Right atrium auricular region (tissue), 2 donors: ENCODE data around the gene NCOR1. TPM values are rescaled to one million over a fixed set of nuclear protein-coding genes. Genes with fewer than 3 reads are reported as not detected.
"Not testable (repeated sequence)": the region's sequence is repeated elsewhere in the genome, so short reads cannot be mapped to it uniquely, and the experiment has no call there.

Experiments
- DNase-seq: peaks from one replicate; pipeline ENCODE4 v3.0.0-alpha.2; 2019; ENCODE audit warnings: low spot score
- H3K27ac ChIP-seq, 2 donors: fragments of 200-600 bp; sonication (generic); 1 replicate in 1 of 2; 2 replicates in 1 of 2; pipeline ENCODE4 v1.5.1; 2016 to 2019
- H3K27me3 ChIP-seq, 2 donors: fragments of 200-600 bp; sonication (generic); one replicate each; pipeline versions ENCODE4 v1.5.1 to v1.6.0; 2017 to 2019
- H3K36me3 ChIP-seq: fragments of 200-600 bp; sonication (generic); one replicate; pipeline ENCODE4 v1.5.1; 2016
- H3K4me1 ChIP-seq, 2 donors: fragments of 200-600 bp; sonication (generic); one replicate each; pipeline versions ENCODE4 v1.5.1 to v1.6.0; 2017 to 2019
- H3K4me3 ChIP-seq, 2 donors: fragments of 200-600 bp; sonication (generic); 1 replicate in 1 of 2; 2 replicates in 1 of 2; pipeline ENCODE4 v1.5.1; 2017 to 2019; ENCODE audit warnings: mild to moderate bottlenecking in 1 of 2, moderate library complexity in 1 of 2
- H3K9me3 ChIP-seq, 2 donors: fragments of 200-600 bp; sonication (generic); one replicate each; pipeline ENCODE4 v1.5.1; 2019
- CTCF ChIP-seq, 2 donors: fragments of 200-600 bp; sonication (generic); IDR thresholded peaks; one replicate each; pipeline ENCODE4 v1.5.1; 2019; ENCODE audit warnings: antibody characterized with exemption in 2 of 2
- total RNA-seq, 2 donors: library from RNA; depleted of rRNA; stranded (reverse); fragments of >200 nt; gene quantifications; one replicate each; pipeline ENCODE4 v1.1.0, GENCODE V29; 2016

NCOR1 gene
- total RNA-seq, 2 donors from 2014 or later: 79.7 to 84.3 TPM

GRCh38 chr17:16222406-16222805, 7.1 kb upstream of the NCOR1 start:
- Histone ChIP-seq H3K27ac (no peak overlapping the region), H3K27me3 (no peaks in the 10 kb centered on the region), H3K4me1 (peaks cover 0 to 6% of the 10 kb centered on the region in 2 donors), H3K4me3 (no peak overlapping the region), H3K36me3 (no peaks in the 10 kb centered on the region), H3K9me3 (no peaks in the 10 kb centered on the region)
- no peak for DNase-seq
- TF ChIP-seq CTCF (IDR thresholded peaks at IDR 0.05): no peak

- Histone ChIP-seq H3K27ac (peak within 1 kb of the TSS; percentile 95), H3K4me1 (peaks cover 0 to 31% of the 10 kb centered on the region in 2 donors), H3K27me3 (no peaks in the 10 kb centered on the region), H3K36me3 (no peaks in the 10 kb centered on the region), H3K4me3 (peak within 1 kb of the TSS; percentile 73 to 93), H3K9me3 (no peaks in the 10 kb centered on the region)
- peak; percentile 92 for DNase-seq
- no peak for TF ChIP-seq CTCF (IDR thresholded peaks at IDR 0.05)
Measured at GRCh38 chr17:16217002-16217635, 1.8 kb upstream of the NCOR1 start, which contains the start of gene PIGL. TSS of gene PIGL (plus strand) at chr17:16217210. CDS start at chr17:16217227, 17 bp downstream.

GRCh38 chr17:16216341-16217001, 1.1 kb upstream of the NCOR1 start:
- not testable (repeated sequence) for H3K36me3 ChIP-seq, H3K27me3 ChIP-seq, DNase-seq, H3K9me3 ChIP-seq
- H3K27ac ChIP-seq: peak overlapping the region; percentile 95
- H3K4me1 ChIP-seq: peaks cover 0 to 31% of the 10 kb centered on the region in 2 donors
- H3K4me3 ChIP-seq: peak overlapping the region; percentile 73 to 93

- H3K4me3 ChIP-seq: peak overlapping the region; percentile 73 to 93
- H3K27ac ChIP-seq: peak overlapping the region; percentile 95
- no peaks in the 10 kb centered on the region for H3K9me3 ChIP-seq
- H3K4me1 ChIP-seq: peaks cover 0 to 31% of the 10 kb centered on the region in 2 donors
- no peak for TF ChIP-seq CTCF (IDR thresholded peaks at IDR 0.05)
- H3K36me3 ChIP-seq: no peaks in the 10 kb centered on the region
- DNase-seq: no peak
- H3K27me3 ChIP-seq: no peaks in the 10 kb centered on the region
Measured at GRCh38 chr17:16215965-16216316, 607 bp upstream of the NCOR1 start.

- Histone ChIP-seq H3K4me1 (peaks cover 0 to 31% of the 10 kb centered on the region in 2 donors), H3K9me3 (no peaks in the 10 kb centered on the region), H3K4me3 (peak overlapping the region; percentile 73 to 93), H3K27me3 (no peaks in the 10 kb centered on the region), H3K27ac (peak overlapping the region; percentile 95), H3K36me3 (no peaks in the 10 kb centered on the region)
- DNase-seq: no peak
- no peak for TF ChIP-seq CTCF (IDR thresholded peaks at IDR 0.05)
Measured at GRCh38 chr17:16215002-16215272, 397 bp downstream of the NCOR1 start.

- peaks cover 0 to 31% of the 10 kb centered on the region in 2 donors for H3K4me1 ChIP-seq
- no peak for TF ChIP-seq CTCF (IDR thresholded peaks at IDR 0.05)
- H3K4me3 ChIP-seq: peak overlapping the region; percentile 73 to 93
- H3K27ac ChIP-seq: peak overlapping the region; percentile 95
- H3K9me3 ChIP-seq: no peaks in the 10 kb centered on the region
- no peaks in the 10 kb centered on the region for H3K36me3 ChIP-seq
- no peaks in the 10 kb centered on the region for H3K27me3 ChIP-seq
- DNase-seq: no peak
Measured at GRCh38 chr17:16214190-16215001, 938 bp downstream of the NCOR1 start.
